HG02981 (cell line): ENCODE results near the gene ELMO3.

ENCODE experiments used
- ATAC-seq: cut with Tn5 transposase; IDR thresholded peaks from one replicate; pipeline ENCODE4 v1.9.1; 2021; ENCODE audit warnings: mild to moderate bottlenecking, moderate library complexity; ENCODE audit not compliant: unreplicated experiment

Gene ELMO3

GRCh38 chr16:67181346-67181745 lies 17.6 kb upstream of the ELMO3 start:
- no peak for ATAC-seq

DNA sequence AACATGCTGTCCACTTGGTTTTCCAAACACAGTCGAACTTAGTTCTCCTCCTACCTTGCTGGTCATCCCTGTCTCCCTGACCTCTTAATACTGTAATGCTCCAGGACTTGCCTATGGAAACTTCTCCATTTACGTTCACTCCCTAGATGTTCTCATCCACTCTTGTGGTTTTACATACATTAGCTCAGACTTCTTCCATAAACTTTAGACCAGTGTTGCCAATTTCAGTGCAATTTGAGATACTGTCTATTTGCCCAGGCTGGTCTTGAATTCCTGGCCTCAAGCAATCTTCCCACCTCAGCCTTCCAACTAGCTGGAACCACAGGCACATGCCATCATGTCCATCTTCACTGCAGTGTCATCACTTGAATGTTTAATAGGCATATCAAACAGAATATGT lies 16.6 kb upstream of the ELMO3 start:
- ATAC-seq, result no peak

GRCh38 chr16:67183284-67183626 lies 15.7 kb upstream of the ELMO3 start:
- no peak for ATAC-seq

DNA sequence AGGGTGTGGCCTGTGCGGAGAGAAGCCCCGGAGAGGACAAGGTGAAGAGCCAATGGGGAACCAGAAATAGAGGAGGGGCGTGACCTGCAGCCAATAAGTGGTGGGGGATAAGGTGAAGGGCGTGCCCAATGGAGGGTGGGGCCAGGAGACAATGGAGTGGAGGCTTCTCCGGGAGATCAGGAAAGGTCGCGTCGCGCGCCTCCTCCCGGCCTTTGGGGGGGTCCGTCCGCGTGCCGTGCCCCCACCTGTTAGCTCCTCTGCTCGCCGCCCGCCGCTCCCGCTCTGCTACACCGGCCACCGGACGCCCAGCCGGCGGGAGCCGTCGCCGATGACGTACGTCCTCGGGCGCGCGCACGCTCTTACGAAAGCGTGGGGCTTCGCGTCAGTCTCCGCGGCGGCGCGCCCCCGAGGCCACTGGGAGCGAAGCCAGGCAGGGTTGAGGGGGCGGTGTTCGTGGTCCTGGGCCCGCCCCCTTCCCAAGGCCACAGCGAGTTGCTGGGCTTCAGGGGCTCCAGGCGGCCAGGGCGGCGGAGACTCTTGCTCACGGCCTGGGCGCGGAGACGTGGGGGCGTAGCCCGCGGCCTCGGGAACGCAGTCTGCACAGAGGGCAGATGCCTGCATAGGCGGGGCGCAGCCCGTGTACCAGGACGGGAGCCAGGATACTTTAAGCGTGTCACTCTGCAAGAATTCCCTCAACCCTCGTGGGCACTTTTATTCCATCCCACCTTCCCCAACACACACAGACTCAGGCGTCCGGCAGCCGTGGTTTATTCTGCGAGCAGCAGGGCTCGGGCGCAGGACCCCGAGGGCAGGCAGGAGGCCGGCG lies 15.1 kb upstream of the ELMO3 start, which contains the start of gene MATCAP1:
Gene MATCAP1, minus strand, starts transcription at position 337 of the 826 bp plus-strand sequence. CDS start 3,353 bp downstream, outside the sequence.
- peak; percentile 90 for ATAC-seq

GRCh38 chr16:67184453-67184994 lies 14.4 kb upstream of the ELMO3 start:
- ATAC-seq, result peak; percentile 2

DNA sequence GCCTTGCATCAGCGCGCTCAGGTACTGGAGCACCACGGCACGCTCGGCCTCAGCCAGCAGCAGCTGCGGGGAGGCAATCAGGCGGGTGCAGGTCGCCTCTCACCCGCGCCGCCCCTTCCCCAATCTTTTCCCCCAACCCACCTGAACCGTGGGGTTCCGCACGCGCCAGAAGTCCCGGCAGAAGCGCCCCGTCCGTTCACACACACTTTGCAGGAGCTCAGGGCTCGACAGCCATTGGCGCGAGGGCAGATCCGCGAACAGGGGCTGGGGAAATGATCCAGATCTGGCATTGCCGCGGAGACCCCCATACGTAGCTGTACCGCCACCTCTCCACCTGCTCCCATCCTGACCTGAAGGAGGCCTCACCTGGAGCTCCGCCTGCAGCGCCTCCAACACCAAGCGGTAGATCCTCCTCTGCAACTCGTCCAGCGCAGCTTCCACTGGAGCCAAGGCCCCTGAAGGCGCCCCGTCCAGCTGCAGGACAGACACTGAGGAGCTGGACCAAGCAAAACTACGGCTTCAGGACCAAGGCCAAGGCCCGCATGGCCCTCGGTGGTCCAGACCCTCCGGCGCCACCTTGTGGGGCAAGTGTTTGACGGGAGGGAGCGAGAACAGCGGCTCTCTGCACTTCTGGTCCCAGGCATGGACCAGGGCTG lies 13.8 kb upstream of the ELMO3 start:
- no peak for ATAC-seq

GRCh38 chr16:67185651-67186134 lies 13.2 kb upstream of the ELMO3 start:
- no peak for ATAC-seq

- no peak for ATAC-seq
Observed at GRCh38 chr16:67186550-67186950, 12.4 kb upstream of the ELMO3 start.

- ATAC-seq, result no peak
Observed at GRCh38 chr16:67187175-67187890, 11.6 kb upstream of the ELMO3 start.

DNA sequence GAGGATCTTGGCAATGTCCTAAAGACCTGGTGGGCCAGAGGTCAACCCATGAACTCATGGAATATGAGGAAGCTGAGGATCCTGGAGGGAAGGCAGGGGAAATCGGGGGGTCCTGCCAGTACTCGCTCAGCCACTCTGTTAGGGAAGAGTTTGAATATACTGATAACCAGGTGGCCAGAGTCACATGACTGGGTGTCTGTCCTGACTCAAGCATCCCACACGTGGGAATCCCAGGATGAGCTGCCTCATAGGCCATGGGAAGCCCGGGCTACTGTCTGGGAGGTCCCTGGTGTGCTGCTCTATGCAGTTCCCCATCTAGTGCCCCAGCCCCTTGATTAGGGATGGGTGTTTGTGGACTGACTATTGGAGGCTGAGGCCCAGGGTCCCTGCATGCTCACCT lies 10.6 kb upstream of the ELMO3 start:
- no peak for ATAC-seq

GRCh38 chr16:67188798-67189197 lies 10.1 kb upstream of the ELMO3 start:
- ATAC-seq, result no peak

DNA sequence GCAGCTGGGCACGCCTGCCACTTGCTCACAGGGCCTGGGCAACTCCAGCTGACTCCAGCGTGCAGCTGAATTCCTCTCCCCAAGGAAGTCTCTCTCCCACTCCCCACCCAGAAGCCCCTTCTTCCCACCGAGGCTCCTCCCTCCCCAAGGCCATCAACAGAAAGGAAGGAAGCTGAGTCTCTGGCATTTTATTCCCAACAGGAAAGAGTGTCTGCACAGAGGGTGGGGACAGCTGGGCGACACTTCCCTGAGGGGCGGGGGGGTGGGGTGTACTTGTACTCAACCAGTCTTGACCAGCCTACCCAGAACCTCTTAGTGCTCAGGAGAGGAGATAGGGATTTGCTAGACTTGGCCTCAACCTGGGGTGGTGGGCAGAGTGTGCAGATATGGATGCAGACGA lies 8.9 kb upstream of the ELMO3 start, which contains the start of gene EXOC3L1:
Gene EXOC3L1, minus strand, starts transcription at position 96 of the 400 bp plus-strand sequence. CDS start 460 bp downstream, outside the sequence.
- no peak for ATAC-seq

- no peak for ATAC-seq
Observed at GRCh38 chr16:67190448-67191399, 8.2 kb upstream of the ELMO3 start.

GRCh38 chr16:67191411-67191994 lies 7.4 kb upstream of the ELMO3 start:
- no peak for ATAC-seq

DNA sequence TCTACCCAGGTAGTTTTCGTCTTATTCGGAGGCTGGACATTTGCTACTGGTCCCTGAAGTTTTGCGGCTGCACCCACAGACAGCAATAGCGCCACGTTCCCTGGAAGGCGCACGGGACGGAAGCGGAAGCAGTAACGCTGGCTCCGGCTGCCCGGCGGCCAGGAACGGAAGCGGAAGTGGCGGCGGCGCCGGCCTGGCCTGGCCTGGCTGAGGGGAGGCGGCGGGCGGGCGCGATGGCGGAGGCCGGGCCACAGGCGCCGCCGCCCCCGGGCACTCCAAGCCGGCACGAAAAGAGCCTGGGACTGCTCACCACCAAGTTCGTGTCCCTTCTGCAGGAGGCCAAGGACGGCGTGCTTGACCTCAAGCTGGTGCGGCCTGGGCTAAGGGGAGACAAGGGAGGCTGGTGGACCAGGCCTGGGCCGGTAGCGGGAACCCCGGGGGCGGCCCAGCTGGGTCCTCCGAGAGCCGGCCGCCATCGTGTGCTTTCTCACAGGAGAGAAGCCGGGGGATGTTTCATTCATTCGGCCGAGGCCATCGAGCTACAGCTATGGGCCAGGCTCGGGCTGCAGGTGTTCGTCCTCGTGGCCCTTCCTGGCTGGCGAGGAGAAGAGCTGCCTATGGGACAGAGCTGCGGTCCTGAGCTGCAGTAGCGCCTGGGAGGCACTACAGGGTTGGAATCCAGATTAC lies 6.8 kb upstream of the ELMO3 start, which contains the start of gene E2F4:
Gene E2F4, plus strand, starts transcription at position 161 of the 687 bp plus-strand sequence. Its CDS starts 73 bp downstream, at position 234.
- peak; percentile 91 for ATAC-seq

GRCh38 chr16:67192781-67193361 lies 6.1 kb upstream of the ELMO3 start:
- no peak for ATAC-seq

DNA sequence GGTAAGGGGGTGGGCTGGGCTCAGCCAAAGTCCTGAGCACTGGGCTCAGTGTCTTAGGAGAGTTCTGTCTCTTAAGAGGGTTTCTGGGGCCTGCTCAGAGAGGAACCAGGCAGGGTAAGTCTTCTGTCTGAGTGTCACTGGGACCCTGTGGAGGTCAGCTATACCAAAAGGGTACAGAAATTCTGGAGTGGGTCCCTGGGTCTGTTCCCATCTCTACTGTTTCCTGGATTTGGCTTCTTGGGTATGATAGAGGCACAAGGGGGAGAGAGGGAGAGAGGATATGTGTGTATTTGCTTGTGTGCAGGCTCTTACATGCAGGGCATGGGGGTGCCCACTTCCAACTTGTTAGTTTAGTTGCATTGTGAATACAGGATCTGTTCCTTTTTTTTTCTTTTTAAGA lies 5.4 kb upstream of the ELMO3 start:
- ATAC-seq, result no peak

DNA sequence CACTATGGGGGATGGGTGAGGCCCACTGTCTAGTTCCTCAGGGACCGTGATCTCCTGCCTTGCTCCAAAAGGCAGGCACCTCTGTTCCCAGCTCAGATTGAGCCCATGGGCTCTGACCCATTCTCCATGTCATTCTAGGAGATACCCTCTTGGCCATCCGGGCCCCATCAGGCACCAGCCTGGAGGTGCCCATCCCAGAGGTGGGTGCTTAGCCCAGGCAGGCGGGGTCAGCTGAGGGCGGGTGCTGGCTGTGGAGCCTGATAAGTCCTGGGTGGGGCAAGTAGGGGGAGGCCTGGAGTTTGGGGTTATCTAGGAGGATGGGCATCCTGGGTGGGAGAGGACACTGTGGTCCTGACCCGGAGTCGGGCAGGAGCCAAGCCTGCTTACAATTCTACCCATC lies 4.7 kb upstream of the ELMO3 start:
- ATAC-seq, result no peak

- ATAC-seq, result no peak
Observed at GRCh38 chr16:67195676-67196075, 3.3 kb upstream of the ELMO3 start.
